ENCODE measurements around the gene DZIP3.

GRCh38 chr3:108548886-108549285 lies 40.6 kb upstream of the DZIP3 start:
- no peak for TF ChIP-seq EZH2 (optimal IDR thresholded peaks at IDR 0.05; ENCODE audit: low read depth, low read length)
- TF ChIP-seq CTCF (IDR thresholded peaks at IDR 0.05; ENCODE audit: low read length) = no peak
- no peak for TF ChIP-seq EZH2phosphoT487 (IDR thresholded peaks at IDR 0.05; ENCODE audit: low read length)
